H1 (cell line): ENCODE data around the gene UBL4A. TPM values are rescaled to one million over a fixed set of nuclear protein-coding genes. Genes with fewer than 3 reads are reported as not detected.

Source experiments
- CTCF ChIA-PET: fragments of 300-600 bp; sonication (Branson Sonifier 250); formaldehyde crosslinking; loops from one replicate; lab custom pipeline; 2021; ENCODE audit not compliant: partially characterized antibody; lab: Charles Lee
- POLR2A ChIA-PET: fragments of 300-600 bp; sonication (Branson Sonifier 250); formaldehyde crosslinking; loops from one replicate; lab custom pipeline; 2021; ENCODE audit warnings: inconsistent platforms; ENCODE audit not compliant: partially characterized antibody; lab: Charles Lee
- DNase-seq, 2 experiments: peaks; one replicate each; pipeline versions ENCODE4 v3.0.0 to v3.0.0-alpha.2; 2010 to 2022; ENCODE audit warnings: low spot score in 2 of 2, low read depth in 1 of 2, mixed read lengths in 1 of 2
- FAIRE-seq: peaks from 2 replicates; lab custom pipeline; 2011; peaks lifted over from hg19 to GRCh38; lab: Jason Lieb, UNC
- H2AFZ ChIP-seq: 2 replicates; pipeline ENCODE4 v1.8.1; 2012; ENCODE audit warnings: low read length, inconsistent platforms
- H2AK5ac ChIP-seq: 2 replicates; pipeline ENCODE4 v1.6.1; 2013; ENCODE audit warnings: low read depth, low read length
- H2BK120ac ChIP-seq: replicated peaks from 2 replicates; pipeline ENCODE3; 2013; ENCODE audit warnings: low read depth, low read length, inconsistent platforms
- H2BK12ac ChIP-seq: 2 replicates; pipeline ENCODE4 v1.6.1; 2013; ENCODE audit warnings: low read depth, low read length
- H2BK15ac ChIP-seq: 2 replicates; pipeline ENCODE4 v1.6.1; 2013; ENCODE audit warnings: low read length
- H2BK20ac ChIP-seq: 2 replicates; pipeline ENCODE4 v1.6.1; 2013; ENCODE audit warnings: low read length
- H2BK5ac ChIP-seq: 2 replicates; pipeline ENCODE4 v1.6.1; 2013; ENCODE audit warnings: low read depth, low read length
- H3K14ac ChIP-seq: 2 replicates; pipeline ENCODE4 v1.6.1; 2013; ENCODE audit warnings: inconsistent platforms; ENCODE audit not compliant: insufficient read length
- H3K18ac ChIP-seq: 2 replicates; pipeline ENCODE4 v1.6.1; 2013; ENCODE audit warnings: low read length; ENCODE audit errors: extremely low read depth
- H3K23ac ChIP-seq: 2 replicates; pipeline ENCODE4 v1.6.1; 2013; ENCODE audit warnings: inconsistent platforms; ENCODE audit not compliant: insufficient read length
- H3K23me2 ChIP-seq: 2 replicates; pipeline ENCODE4 v1.6.1; 2013; ENCODE audit warnings: low read depth, low read length
- H3K27ac ChIP-seq: 2 replicates; pipeline ENCODE4 v1.6.1; 2011; ENCODE audit warnings: low read depth, low read length, inconsistent platforms
- H3K27me3 ChIP-seq, 4 experiments: replicated peaks in 1 of 4; 1 replicate in 1 of 4; 2 replicates in 3 of 4; pipeline versions ENCODE4 v1.6.1 to v1.8.1; 2011 to 2013; ENCODE audit warnings: low read length in 3 of 4, mild to moderate bottlenecking in 3 of 4, inconsistent platforms in 2 of 4, mixed read lengths in 2 of 4, moderate library complexity in 1 of 4; ENCODE audit not compliant: control insufficient read depth in 3 of 4, insufficient read depth in 3 of 4; ENCODE audit errors: extremely low read depth in 1 of 4
- H3K36me3 ChIP-seq, 4 experiments: 2 replicates each; pipeline versions ENCODE4 v1.6.1 to v1.8.1; 2011 to 2013; ENCODE audit warnings: mild to moderate bottlenecking in 4 of 4, low read length in 3 of 4, moderate library complexity in 2 of 4, control low read depth in 1 of 4, inconsistent platforms in 1 of 4; ENCODE audit not compliant: insufficient read depth in 4 of 4, control insufficient read depth in 2 of 4
- H3K4ac ChIP-seq: replicated peaks from 2 replicates; pipeline ENCODE3; 2013; ENCODE audit warnings: low read length, low read depth, mixed read lengths, inconsistent platforms; ENCODE audit not compliant: insufficient read length
- H3K4me1 ChIP-seq, 4 experiments: replicated peaks in 1 of 4; 1 replicate in 1 of 4; 2 replicates in 3 of 4; pipeline versions ENCODE4 v1.6.1 to v1.8.1; 2011 to 2013; ENCODE audit warnings: low read length in 3 of 4, inconsistent platforms in 2 of 4, mixed read lengths in 1 of 4; ENCODE audit not compliant: insufficient read depth in 4 of 4, control insufficient read depth in 3 of 4
- H3K4me2 ChIP-seq, 2 experiments: 2 replicates each; pipeline versions ENCODE4 v1.6.1 to v1.8.1; 2011 to 2013; ENCODE audit warnings: low read depth in 2 of 2, low read length in 2 of 2, control low read depth in 1 of 2, inconsistent platforms in 1 of 2, mild to moderate bottlenecking in 1 of 2; ENCODE audit not compliant: insufficient read depth in 1 of 2
- H3K4me3 ChIP-seq, 4 experiments: fragments of 200-600, 300-600 bp in 1 of 4; sonication (generic), shearing (Covaris generic), sonication (Bioruptor Twin) in 1 of 4; 2 replicates each; pipeline versions ENCODE4 v1.5.1 to v1.8.1; 2011 to 2016; ENCODE audit warnings: low read length in 4 of 4, low read depth in 3 of 4, control low read depth in 2 of 4, inconsistent platforms in 2 of 4, mild to moderate bottlenecking in 2 of 4, mixed read lengths in 1 of 4, moderate library complexity in 1 of 4; ENCODE audit not compliant: insufficient read depth in 2 of 4; ENCODE audit errors: extremely low read depth in 1 of 4
- H3K56ac ChIP-seq: replicated peaks from 2 replicates; pipeline ENCODE3; 2013; ENCODE audit warnings: low read depth, mild to moderate bottlenecking, mixed read lengths, low read length, inconsistent platforms; ENCODE audit not compliant: insufficient read length
- H3K79me1 ChIP-seq: 2 replicates; pipeline ENCODE4 v1.6.1; 2013; ENCODE audit warnings: low read depth, low read length, control low read depth
- H3K79me2 ChIP-seq, 2 experiments: 2 replicates each; pipeline versions ENCODE4 v1.6.1 to v1.8.1; 2012 to 2013; ENCODE audit warnings: low read length in 2 of 2, mild to moderate bottlenecking in 2 of 2, inconsistent platforms in 1 of 2; ENCODE audit not compliant: insufficient read depth in 2 of 2, control insufficient read depth in 1 of 2
- H3K9ac ChIP-seq, 4 experiments: replicated peaks in 1 of 4; 1 replicate in 1 of 4; 2 replicates in 3 of 4; pipeline versions ENCODE4 v1.6.1 to v1.8.1; 2011 to 2013; ENCODE audit warnings: low read depth in 3 of 4, low read length in 3 of 4, control low read depth in 2 of 4, mild to moderate bottlenecking in 2 of 4, moderate library complexity in 2 of 4, inconsistent platforms in 1 of 4; ENCODE audit errors: extremely low read depth in 1 of 4
- H3K9me3 ChIP-seq, 2 experiments: 2 replicates each; pipeline versions ENCODE4 v1.6.1 to v1.8.1; 2012 to 2013; ENCODE audit warnings: mild to moderate bottlenecking in 2 of 2, moderate library complexity in 2 of 2, control low read depth in 1 of 2, inconsistent platforms in 1 of 2, low read depth in 1 of 2, low read length in 1 of 2, mixed read lengths in 1 of 2; ENCODE audit not compliant: insufficient read depth in 2 of 2
- H4K20me1 ChIP-seq, 2 experiments: replicated peaks in 1 of 2; 2 replicates each; pipeline versions ENCODE3 to v1.8.1; 2011 to 2013; ENCODE audit warnings: inconsistent platforms in 2 of 2, low read length in 2 of 2, mild to moderate bottlenecking in 1 of 2; ENCODE audit not compliant: insufficient read depth in 2 of 2, control insufficient read depth in 1 of 2
- H4K5ac ChIP-seq: 2 replicates; pipeline ENCODE4 v1.6.1; 2013; ENCODE audit warnings: low read length, low read depth, mixed read lengths, inconsistent platforms; ENCODE audit not compliant: insufficient read length
- H4K8ac ChIP-seq: 2 replicates; pipeline ENCODE4 v1.8.0; 2013; ENCODE audit warnings: mild to moderate bottlenecking, moderate library complexity, low read length, inconsistent platforms; ENCODE audit not compliant: insufficient read depth; ENCODE audit errors: extremely low read depth
- H4K91ac ChIP-seq: replicated peaks from 2 replicates; pipeline ENCODE3; 2013; ENCODE audit warnings: low read length, mixed read lengths, inconsistent platforms; ENCODE audit not compliant: insufficient read length
- CREB1 ChIP-seq: IDR thresholded peaks from 2 replicates; pipeline ENCODE4 v1.6.1; 2012; ENCODE audit warnings: inconsistent platforms
- GABPA ChIP-seq: IDR thresholded peaks from 2 replicates; pipeline ENCODE4 v1.6.1; 2011; ENCODE audit warnings: mild to moderate bottlenecking, low read length, moderate library complexity, borderline replicate concordance; ENCODE audit not compliant: insufficient read depth
- HDAC2 ChIP-seq, 2 experiments: fragments of 300-600 bp in 1 of 2; sonication (generic) in 1 of 2; IDR thresholded peaks; 2 replicates each; pipeline ENCODE4 v1.6.1; 2011 to 2012; ENCODE audit warnings: low read depth in 2 of 2, low read length in 2 of 2, mild to moderate bottlenecking in 2 of 2, moderate library complexity in 2 of 2, borderline replicate concordance in 1 of 2, inconsistent platforms in 1 of 2
- RNF2 ChIP-seq: fragments of 200-900, 300-1000 bp; sonication (generic); IDR thresholded peaks from 2 replicates; pipeline ENCODE4 v1.7.1; 2016; ENCODE audit warnings: borderline replicate concordance, low read depth, mild to moderate bottlenecking, antibody characterized with exemption, low read length; ENCODE audit not compliant: poor library complexity, severe bottlenecking; ENCODE audit errors: missing control alignments
- SAP30 ChIP-seq: fragments of 300-600 bp; sonication (generic); IDR thresholded peaks from 2 replicates; pipeline ENCODE4 v1.7.1; 2012; ENCODE audit warnings: low read length, moderate library complexity, mild to moderate bottlenecking, inconsistent platforms; ENCODE audit not compliant: insufficient read depth, insufficient replicate concordance
- TAF1 ChIP-seq: IDR thresholded peaks from 2 replicates; pipeline ENCODE4 v1.6.1; 2011; ENCODE audit warnings: mild to moderate bottlenecking, low read depth, low read length
- TBP ChIP-seq: IDR thresholded peaks from 2 replicates; pipeline ENCODE4 v1.6.1; 2011; ENCODE audit warnings: low read depth, low read length, improper control_type of control experiment
- WGBS, 2 experiments: shearing (Covaris generic) in 1 of 2; methylation state at CpG; one replicate each; pipeline versions ENCODE4 v1.1.6 to v1.1.7; 2013 to 2015; ENCODE audit warnings: low lambda C conversion rate in 2 of 2, mixed read lengths in 2 of 2, inconsistent platforms in 1 of 2, low coverage in 1 of 2, missing lambda C conversion rate in 1 of 2; ENCODE audit not compliant: insufficient replicate concordance in 2 of 2, insufficient coverage in 1 of 2, insufficient read length in 1 of 2; ENCODE audit errors: extremely low coverage in 1 of 2, missing lambda C conversion rate in 1 of 2; 5-methylcytosine and 5-hydroxymethylcytosine counted together
- polyA plus RNA-seq, 7 experiments: library from polyadenylated mRNA; depleted of rRNA in 3 of 7; stranded (reverse) in 5 of 7; unstranded in 2 of 7; fragments of >200 nt in 5 of 7; fragments of 200-250 nt in 2 of 7; gene quantifications; 1 replicate in 5 of 7; 2 replicates in 1 of 7; 4 replicates in 1 of 7; pipeline versions ENCODE4 v1.2.1 to v1.2.3, GENCODE V29; 2011 to 2013; ENCODE audit warnings: missing spikeins in 2 of 7, mixed read lengths in 2 of 7
- total RNA-seq: library from RNA; stranded (reverse); fragmentation: NEBNext Ultra II Directional; extraction: Animal tissue kit (Norgen Biotek cat#: 25700); gene quantifications from 2 replicates; pipeline ENCODE4 v1.2.1, GENCODE V29; 2021

The UBL4A gene
- total and polyA plus RNA-seq, 2 of the 8 experiments (the other 6 are each of a cell fraction or from before 2014, with no cell fraction given): 23.1 to 31.7 TPM

DNA sequence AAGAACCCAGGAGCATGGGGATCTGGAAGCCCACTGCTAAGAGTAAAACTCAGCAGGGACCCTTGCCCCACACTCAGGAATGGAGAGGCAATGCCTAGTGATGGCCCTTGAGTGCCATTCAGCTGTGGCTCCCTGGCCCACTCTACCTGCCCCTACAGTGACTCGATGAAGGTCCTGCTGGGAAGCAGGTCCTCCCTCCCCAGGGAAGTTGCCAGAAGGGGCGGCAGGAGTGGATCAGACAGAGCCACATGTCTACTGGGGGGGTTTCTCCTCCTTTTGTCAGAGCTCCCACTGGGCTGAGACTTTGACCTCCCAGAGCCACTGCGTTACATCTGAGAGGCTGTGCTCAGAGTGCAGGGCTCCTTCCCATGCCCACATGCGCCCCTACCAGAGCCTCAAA is 2.8 kb upstream of the UBL4A start:
- no peaks in the 10 kb centered on the region for H3K79me1 ChIP-seq
- H2BK120ac ChIP-seq: no peak overlapping the region
- no peak overlapping the region for H3K56ac ChIP-seq
- H3K9me3 ChIP-seq: no peaks in the 10 kb centered on the region
- no peak overlapping the region for H4K5ac ChIP-seq
- no peak overlapping the region for H2BK20ac ChIP-seq
- no peak overlapping the region for H2AFZ ChIP-seq
- no peak overlapping the region for H2BK15ac ChIP-seq
- 88% methylated on average over 3 of the region's 4 CpGs; no CpG with 5 or more reads in 1 of the 2 experiments for WGBS, 2 experiments
- no peak overlapping the region for H3K14ac ChIP-seq
- FAIRE-seq (no peak), DNase-seq (no peak)
- no peak overlapping the region for H3K9ac ChIP-seq
- no peak for TF ChIP-seq CREB1
- no peak for TF ChIP-seq RNF2
- TF ChIP-seq HDAC2 (IDR thresholded peaks at IDR 0.05; ENCODE audit: borderline replicate concordance in 1 of 2, low read depth in 2 of 2, low read length in 2 of 2): no peak
- TF ChIP-seq TBP: no peak
- TF ChIP-seq TAF1: no peak
- TF ChIP-seq GABPA: no peak
- no peak for TF ChIP-seq SAP30
- POLR2A ChIA-PET: interaction anchor here (0.7 to 1.9 kb wide), 10 partner anchors 8 to 118 kb away, joined by 3 to 7 read pairs (median 4); partner anchors contain the start of gene DNASE1L1
- no peak overlapping the region for H2BK12ac ChIP-seq
- no peaks in the 10 kb centered on the region; the same call in 1 of the 2 replicates for H3K23me2 ChIP-seq
- H3K27me3 ChIP-seq: no peaks in the 10 kb centered on the region; a peak in 1 of 7 replicates
- H2BK5ac ChIP-seq: no peak overlapping the region
- H3K36me3 ChIP-seq: peaks cover 0 to 12% (median 0%) of the 10 kb centered on the region in 4 experiments; a peak in 2 of 8 replicates
- CTCF ChIA-PET: interaction anchor here (0.8 to 2.0 kb wide), 4 partner anchors 14 to 60 kb away, joined by 3 to 6 read pairs (median 3); partner anchors contain the start of gene ATP6AP1
- no peak overlapping the region for H3K4me3 ChIP-seq
- peaks cover 0 to 12% (median 3%) of the 10 kb centered on the region in 4 experiments; a peak in 4 of 7 replicates for H3K4me1 ChIP-seq
- H2AK5ac ChIP-seq: no peak overlapping the region
- H3K79me2 ChIP-seq: no peaks in the 10 kb centered on the region
- no peak overlapping the region for H3K4ac ChIP-seq
- no peak overlapping the region for H3K18ac ChIP-seq
- peak overlapping the region; percentile 69 to 72; a peak in 3 of 4 replicates for H3K4me2 ChIP-seq
- no peak overlapping the region for H3K27ac ChIP-seq
- no peak overlapping the region for H4K8ac ChIP-seq
- no peak overlapping the region for H3K23ac ChIP-seq
- H4K91ac ChIP-seq: no peak overlapping the region
- H4K20me1 ChIP-seq: peaks cover 1 to 2% of the 10 kb centered on the region in 2 experiments
